H9 (cell line): Measurements from ENCODE around the gene ZNF318. TPM values are rescaled to one million over a fixed set of nuclear protein-coding genes. Genes with fewer than 3 reads are reported as not detected.

Experiments used
- DNase-seq: peaks from one replicate; pipeline ENCODE4 v3.0.0-alpha.2; 2017
- H2AFZ ChIP-seq: one replicate; pipeline ENCODE4 v1.6.1; 2013; ENCODE audit warnings: mild to moderate bottlenecking, low read length, control low read depth, moderate library complexity
- H2AK5ac ChIP-seq: 2 replicates; pipeline ENCODE4 v1.6.1; 2013; ENCODE audit warnings: low read length, control low read depth, mixed read lengths; ENCODE audit not compliant: insufficient read length
- H2BK120ac ChIP-seq: one replicate; pipeline ENCODE4 v1.6.1; 2013; ENCODE audit warnings: low read depth, mild to moderate bottlenecking, low read length, control low read depth, inconsistent platforms; ENCODE audit not compliant: poor library complexity, severe bottlenecking
- H2BK12ac ChIP-seq: 2 replicates; pipeline ENCODE4 v1.6.1; 2013; ENCODE audit warnings: low read length, control low read depth, mixed read lengths, low read depth; ENCODE audit not compliant: insufficient read length
- H2BK15ac ChIP-seq: 2 replicates; pipeline ENCODE4 v1.6.1; 2013; ENCODE audit warnings: low read depth, low read length, control low read depth
- H2BK20ac ChIP-seq: one replicate; pipeline ENCODE4 v1.6.1; 2013; ENCODE audit warnings: low read depth, mild to moderate bottlenecking, low read length, control low read depth, inconsistent platforms; ENCODE audit not compliant: poor library complexity, severe bottlenecking
- H2BK5ac ChIP-seq: 2 replicates; pipeline ENCODE4 v1.6.1; 2013; ENCODE audit warnings: low read length, control low read depth, mixed read lengths; ENCODE audit not compliant: insufficient read length
- H3K14ac ChIP-seq: 2 replicates; pipeline ENCODE4 v1.6.1; 2013; ENCODE audit warnings: low read length, control low read depth; ENCODE audit not compliant: insufficient read depth
- H3K18ac ChIP-seq: 2 replicates; pipeline ENCODE4 v1.6.1; 2013; ENCODE audit warnings: low read depth, mild to moderate bottlenecking, mixed read lengths, low read length, control low read depth; ENCODE audit not compliant: insufficient read length
- H3K23ac ChIP-seq: 2 replicates; pipeline ENCODE4 v1.6.1; 2013; ENCODE audit warnings: low read length, control low read depth, mixed read lengths, low read depth; ENCODE audit not compliant: insufficient read length
- H3K23me2 ChIP-seq: 2 replicates; pipeline ENCODE4 v1.6.1; 2013; ENCODE audit warnings: low read depth, mild to moderate bottlenecking, mixed read lengths, low read length, control low read depth; ENCODE audit not compliant: insufficient read length, poor library complexity, severe bottlenecking
- H3K27ac ChIP-seq: 2 replicates; pipeline ENCODE4 v1.5.1; 2013; ENCODE audit warnings: low read length, control low read depth, mixed read lengths, low read depth; ENCODE audit not compliant: insufficient read length
- H3K27me3 ChIP-seq: 2 replicates; pipeline ENCODE4 v1.6.1; 2013; ENCODE audit warnings: low read length, control low read depth, inconsistent platforms; ENCODE audit not compliant: insufficient read depth
- H3K4ac ChIP-seq: 2 replicates; pipeline ENCODE4 v1.6.1; 2013; ENCODE audit warnings: low read depth, mild to moderate bottlenecking, control low read depth, inconsistent platforms, low read length, moderate library complexity
- H3K4me1 ChIP-seq: 2 replicates; pipeline ENCODE4 v1.6.1; 2013; ENCODE audit warnings: low read length, control low read depth, inconsistent platforms; ENCODE audit not compliant: insufficient read depth
- H3K4me2 ChIP-seq: 2 replicates; pipeline ENCODE4 v1.6.1; 2013; ENCODE audit warnings: low read length, control low read depth, mixed read lengths; ENCODE audit not compliant: insufficient read length, insufficient read depth
- H3K56ac ChIP-seq: 2 replicates; pipeline ENCODE4 v1.6.1; 2013; ENCODE audit warnings: low read depth, mild to moderate bottlenecking, mixed read lengths, low read length, control low read depth; ENCODE audit not compliant: insufficient read length
- H3K79me1 ChIP-seq: 2 replicates; pipeline ENCODE4 v1.6.1; 2013; ENCODE audit warnings: low read depth, mild to moderate bottlenecking, moderate library complexity, low read length, control low read depth, inconsistent platforms; ENCODE audit not compliant: insufficient read depth, poor library complexity, severe bottlenecking
- H3K79me2 ChIP-seq: 2 replicates; pipeline ENCODE4 v1.6.1; 2013; ENCODE audit warnings: low read length, control low read depth, inconsistent platforms; ENCODE audit not compliant: insufficient read depth
- H3K9ac ChIP-seq: 2 replicates; pipeline ENCODE4 v1.6.1; 2013; ENCODE audit warnings: low read length, control low read depth, mixed read lengths; ENCODE audit not compliant: insufficient read length; ENCODE audit errors: extremely low read depth
- H3K9me3 ChIP-seq: one replicate; pipeline ENCODE4 v1.6.1; 2013; ENCODE audit warnings: low read depth, low read length, inconsistent platforms; ENCODE audit not compliant: control insufficient read depth
- H3T11ph ChIP-seq: one replicate; pipeline ENCODE4 v1.6.1; 2013; ENCODE audit warnings: mild to moderate bottlenecking, low read length, control low read depth, inconsistent platforms
- H4K20me1 ChIP-seq: one replicate; pipeline ENCODE4 v1.6.1; 2013; ENCODE audit not compliant: control insufficient read depth, insufficient read length, insufficient read depth
- H4K5ac ChIP-seq: 2 replicates; pipeline ENCODE4 v1.6.1; 2013; ENCODE audit warnings: low read depth, mild to moderate bottlenecking, mixed read lengths, low read length, control low read depth; ENCODE audit not compliant: insufficient read length
- H4K8ac ChIP-seq: replicated peaks from 2 replicates; pipeline ENCODE4 v1.6.1; 2013; ENCODE audit warnings: low read length, control low read depth, mixed read lengths, low read depth; ENCODE audit not compliant: insufficient read length
- H4K91ac ChIP-seq: 2 replicates; pipeline ENCODE4 v1.6.1; 2013; ENCODE audit warnings: low read depth, mild to moderate bottlenecking, moderate library complexity, mixed read lengths, low read length, control low read depth; ENCODE audit not compliant: insufficient read length
- H3K27ac Mint-ChIP-seq, 3 experiments: 2 replicates in 2 of 3; 3 replicates in 1 of 3; pipeline ENCODE4 v1.8.0; 2020 to 2021; ENCODE audit warnings: mixed read lengths in 3 of 3, mild to moderate bottlenecking in 1 of 3, moderate library complexity in 1 of 3
- H3K27me3 Mint-ChIP-seq: 2 replicates; pipeline ENCODE4 v1.8.0; 2021; ENCODE audit warnings: low read depth, mild to moderate bottlenecking, moderate library complexity, mixed read lengths
- H3K36me3 Mint-ChIP-seq, 3 experiments: 2 replicates in 2 of 3; 3 replicates in 1 of 3; pipeline ENCODE4 v1.8.0; 2020 to 2021; ENCODE audit warnings: low read depth in 3 of 3, mixed read lengths in 3 of 3; ENCODE audit not compliant: insufficient read depth in 1 of 3
- H3K4me1 Mint-ChIP-seq, 2 experiments: 2 replicates each; pipeline ENCODE4 v1.8.0; 2020; ENCODE audit warnings: mixed read lengths in 2 of 2
- H3K4me3 Mint-ChIP-seq, 2 experiments: 2 replicates in 1 of 2; 3 replicates in 1 of 2; pipeline ENCODE4 v1.8.0; 2020 to 2021; ENCODE audit warnings: mild to moderate bottlenecking in 2 of 2, mixed read lengths in 2 of 2, moderate library complexity in 1 of 2
- H3K9me3 Mint-ChIP-seq, 2 experiments: 2 replicates in 1 of 2; 3 replicates in 1 of 2; pipeline ENCODE4 v1.8.0; 2020; ENCODE audit warnings: mild to moderate bottlenecking in 2 of 2, mixed read lengths in 2 of 2, moderate library complexity in 1 of 2
- CTCF ChIP-seq: fragments of 200-600 bp; sonication (generic); conservative IDR thresholded peaks from 3 replicates; pipeline ENCODE4 v1.8.0; 2021; ENCODE audit warnings: antibody characterized with exemption, mild to moderate bottlenecking
- total RNA-seq: library from RNA; stranded (reverse); gene quantifications from 2 replicates; pipeline ENCODE4 v1.2.1, GENCODE V29; 2021

ZNF318 gene
- total RNA-seq, 1 experiment from 2014 or later = 16.3 TPM

GRCh38 chr6:43310624-43311023, 58.8 kb downstream of the ZNF318 start:
- Histone ChIP-seq H4K20me1 (no peaks in the 10 kb centered on the region), H3K9me3 (no peaks in the 10 kb centered on the region), H3K4me1 (no peaks in the 10 kb centered on the region; the same call in 1 of the 2 replicates), H2BK12ac (no peak overlapping the region), H3K18ac (no peak overlapping the region), H3K9ac (no peak overlapping the region), H3K23ac (no peak overlapping the region), H3K14ac (no peak overlapping the region), H3K4me2 (no peak overlapping the region), H3K27me3 (no peaks in the 10 kb centered on the region), H3T11ph (no peak overlapping the region), H4K5ac (no peak overlapping the region), H2BK15ac (no peak overlapping the region), H2BK20ac (no peak overlapping the region), H2BK120ac (no peak overlapping the region), H3K27ac (no peak overlapping the region), H3K23me2 (peaks cover 10% of the 10 kb centered on the region), H3K56ac (no peak overlapping the region), H3K79me2 (no peaks in the 10 kb centered on the region; the same call in 1 of the 2 replicates), H3K4ac (no peak overlapping the region), H2BK5ac (no peak overlapping the region), H4K91ac (no peak overlapping the region), H2AFZ (no peak overlapping the region), H4K8ac (no peak overlapping the region), H2AK5ac (no peak overlapping the region), H3K79me1 (no peaks in the 10 kb centered on the region)
- Mint-ChIP-seq H3K27ac (no peak overlapping the region), H3K36me3 (peaks cover 0 to 5% (median 0%) of the 10 kb centered on the region in 3 experiments; a peak in 4 of 7 replicates), H3K4me3 (no peak overlapping the region), H3K27me3 (peaks cover 6% of the 10 kb centered on the region), H3K4me1 (peaks cover 14 to 26% of the 10 kb centered on the region in 2 experiments), H3K9me3 (no peaks in the 10 kb centered on the region)
- no peak for DNase-seq
- TF ChIP-seq CTCF = no peak
